HCT116 (cell line): ENCODE results near the gene GRIK3. TPM values are rescaled to one million over a fixed set of nuclear protein-coding genes. Genes with fewer than 3 reads are reported as not detected.

Experiments used
- ATAC-seq: fragments of 200-7000 bp; cut with Tn5 transposase; 2 replicates; pipeline ENCODE4 v1.9.1; 2020; ENCODE audit warnings: mild to moderate bottlenecking, moderate library complexity
- BruUV-seq: library from RNA; stranded (reverse); fragments of 400-500 nt; replicated peaks from 2 replicates; lab custom pipeline; 2021; lab: Mats Ljungman, UMichigan
- CTCF ChIA-PET: fragments of 300-600 bp; sonication (Branson Sonifier 250); formaldehyde crosslinking; loops from one replicate; lab custom pipeline; 2021; ENCODE audit warnings: antibody characterized with exemption; lab: Charles Lee
- POLR2A ChIA-PET: fragments of 300-600, 350-600 bp; sonication (Branson Sonifier 250); formaldehyde crosslinking; loops from one replicate; lab custom pipeline; 2021; ENCODE audit warnings: antibody characterized with exemption; lab: Charles Lee
- RAD21 ChIA-PET, 2 experiments: fragments of 300-600 bp; sonication (Branson Sonifier 250); formaldehyde crosslinking; loops; one replicate each; lab custom pipeline; 2023; ENCODE audit warnings: low total read pairs in 2 of 2; ENCODE audit not compliant: uncharacterized antibody in 2 of 2, unreplicated experiment in 2 of 2, low non-redundant PET in 1 of 2; lab: Charles Lee
- DNase-seq: peaks from one replicate; pipeline ENCODE4 v3.0.0-alpha.2; 2010; ENCODE audit warnings: low read depth, low spot score
- H2AFZ ChIP-seq: fragments of 200-600 bp; shearing (Covaris generic), sonication (generic); 2 replicates; pipeline ENCODE4 v1.6.1; 2017; ENCODE audit warnings: low read depth, mixed run types, mixed read lengths, antibody characterized with exemption, low read length; ENCODE audit not compliant: poor library complexity, severe bottlenecking
- H3K27ac ChIP-seq: 2 replicates; pipeline ENCODE4 v1.5.1; 2012; ENCODE audit warnings: low read depth, low read length
- H3K27me3 ChIP-seq: fragments of 200-600 bp; sonication (generic); 2 replicates; pipeline ENCODE4 v1.6.1; 2016; ENCODE audit warnings: mixed run types, low read length, mixed read lengths; ENCODE audit not compliant: insufficient read depth
- H3K36me3 ChIP-seq, 2 experiments: fragments of 200-500 bp in 1 of 2; fragments of 200-600 bp in 1 of 2; sonication (Bioruptor generic) in 1 of 2; sonication (generic) in 1 of 2; 2 replicates each; pipeline versions ENCODE4 v1.5.1 to v1.6.1; 2014 to 2016; ENCODE audit warnings: low read length in 2 of 2, inconsistent platforms in 1 of 2, mixed read lengths in 1 of 2, mixed run types in 1 of 2; ENCODE audit not compliant: insufficient read depth in 2 of 2, control insufficient read depth in 1 of 2
- H3K4me1 ChIP-seq, 2 experiments: fragments of 200-600 bp in 1 of 2; sonication (generic) in 1 of 2; 2 replicates each; pipeline versions ENCODE4 v1.5.1 to v1.6.1; 2012 to 2017; ENCODE audit warnings: low read length in 2 of 2, inconsistent platforms in 1 of 2, mild to moderate bottlenecking in 1 of 2, mixed read lengths in 1 of 2, mixed run types in 1 of 2, moderate library complexity in 1 of 2; ENCODE audit not compliant: insufficient read depth in 2 of 2, control insufficient read depth in 1 of 2
- H3K4me2 ChIP-seq: fragments of 200-600 bp; sonication (generic); 2 replicates; pipeline ENCODE4 v1.6.1; 2017; ENCODE audit warnings: mixed run types, low read length, mixed read lengths
- H3K4me3 ChIP-seq, 2 experiments: fragments of 200-600 bp in 1 of 2; sonication (generic) in 1 of 2; replicated peaks in 1 of 2; 2 replicates each; pipeline ENCODE4 v1.5.1; 2011 to 2016; ENCODE audit warnings: low read length in 2 of 2, control low read depth in 1 of 2, low read depth in 1 of 2, mild to moderate bottlenecking in 1 of 2, mixed read lengths in 1 of 2, mixed run types in 1 of 2
- H3K79me2 ChIP-seq: fragments of 200-600 bp; sonication (generic); 2 replicates; pipeline ENCODE4 v1.6.1; 2017; ENCODE audit warnings: mild to moderate bottlenecking, mixed run types, low read length, moderate library complexity, mixed read lengths; ENCODE audit not compliant: insufficient read depth
- H3K9ac ChIP-seq: fragments of 200-600 bp; sonication (generic); 2 replicates; pipeline ENCODE4 v1.6.1; 2016; ENCODE audit warnings: low read length, mixed read lengths
- H3K9me2 ChIP-seq: fragments of 200-600 bp; sonication (generic), shearing (Covaris generic); 2 replicates; pipeline ENCODE4 v1.6.1; 2017; ENCODE audit warnings: mixed run types, mild to moderate bottlenecking, moderate library complexity; ENCODE audit not compliant: insufficient read depth
- H3K9me3 ChIP-seq, 2 experiments: fragments of 200-500 bp in 1 of 2; fragments of 200-600 bp in 1 of 2; sonication (Bioruptor generic) in 1 of 2; sonication (generic) in 1 of 2; 2 replicates each; pipeline ENCODE4 v1.6.1; 2014 to 2017; ENCODE audit warnings: low read length in 2 of 2, mixed read lengths in 2 of 2, inconsistent platforms in 1 of 2, low read depth in 1 of 2, mild to moderate bottlenecking in 1 of 2, mixed run types in 1 of 2, moderate library complexity in 1 of 2; ENCODE audit not compliant: control insufficient read depth in 1 of 2, insufficient read depth in 1 of 2
- H4K20me1 ChIP-seq: fragments of 200-600 bp; sonication (generic), shearing (Covaris generic); 2 replicates; pipeline ENCODE4 v1.6.1; 2017; ENCODE audit warnings: mixed run types, mild to moderate bottlenecking, moderate library complexity; ENCODE audit not compliant: insufficient read depth
- CEBPB ChIP-seq: IDR thresholded peaks from 2 replicates; pipeline ENCODE4 v1.6.1; 2012; ENCODE audit warnings: low read depth
- EZH2phosphoT487 ChIP-seq: fragments of 200-600 bp; IDR thresholded peaks from 2 replicates; pipeline ENCODE4 v1.6.1; 2018; ENCODE audit warnings: antibody characterized with exemption, borderline replicate concordance
- POLR2A ChIP-seq: IDR thresholded peaks from 2 replicates; pipeline ENCODE4 v1.7.0; 2011; ENCODE audit warnings: borderline replicate concordance; ENCODE audit not compliant: insufficient read depth, insufficient read length; ENCODE audit errors: extremely low read depth
- RAD21 ChIP-seq: IDR thresholded peaks from 2 replicates; pipeline ENCODE4 v1.6.1; 2012; ENCODE audit warnings: low read depth, mild to moderate bottlenecking
- SIN3A ChIP-seq: IDR thresholded peaks from 2 replicates; pipeline ENCODE4 v1.6.1; 2012; ENCODE audit warnings: low read depth
- SP1 ChIP-seq: IDR thresholded peaks from 2 replicates; pipeline ENCODE4 v1.6.1; 2012; ENCODE audit warnings: low read depth
- SRF ChIP-seq: IDR thresholded peaks from 2 replicates; pipeline ENCODE4 v1.6.1; 2012; ENCODE audit warnings: low read depth
- ZFX ChIP-seq: fragments of 450-650 bp; IDR thresholded peaks from 2 replicates; pipeline ENCODE4 v1.6.1; 2017
- intact Hi-C: fragments of 100-400 bp; cut with micrococcal nuclease; formaldehyde crosslinking; loops from 2 replicates; pipeline ENCODE4 v1.10.0; 2022
- total RNA-seq: library from RNA; stranded (reverse); gene quantifications from one replicate; pipeline ENCODE4 v1.2.1, GENCODE V29; 2021; ENCODE audit not compliant: unreplicated experiment
- TF ChIP-seq, protein P1 (sequence below): IDR thresholded peaks from 2 replicates; pipeline ENCODE4 v1.6.1; 2012
- TF ChIP-seq, protein P2 (sequence below): IDR thresholded peaks from 2 replicates; pipeline ENCODE4 v1.6.1; 2011; ENCODE audit warnings: mild to moderate bottlenecking, low read length, moderate library complexity; ENCODE audit not compliant: insufficient replicate concordance; ENCODE audit errors: extremely low read depth
- TF ChIP-seq, protein P3 (sequence below): IDR thresholded peaks from 2 replicates; pipeline ENCODE4 v1.6.1; 2012

GRIK3 gene
- total RNA-seq, 1 experiment from 2014 or later: not detected

DNA sequence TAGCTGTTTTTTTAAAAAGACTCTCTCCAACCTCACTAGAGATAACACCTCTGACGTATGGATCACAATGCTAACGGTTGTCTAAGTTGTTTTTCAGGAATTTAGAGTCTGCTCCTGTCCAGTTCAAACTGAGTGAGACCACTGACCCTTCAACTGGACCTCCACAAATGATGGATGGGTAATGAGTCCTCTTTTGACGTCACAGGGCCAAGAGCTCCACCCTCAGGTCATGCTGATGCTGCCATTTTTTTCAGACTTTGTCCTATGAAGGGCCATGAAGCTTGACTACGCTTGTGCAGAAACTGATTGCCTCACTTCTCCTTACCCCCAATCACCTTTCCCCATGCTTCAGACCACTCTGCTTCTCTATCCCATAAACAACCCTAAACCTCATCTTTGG is 16.6 kb downstream of the GRIK3 start:
- RAD21 ChIA-PET: no interaction called here
- no peak overlapping the region for H3K9ac ChIP-seq
- no peaks in the 10 kb centered on the region for H3K4me1 ChIP-seq
- H3K4me3 ChIP-seq: no peak overlapping the region
- no peaks in the 10 kb centered on the region; the same call in 1 of the 2 replicates for H3K27me3 ChIP-seq
- no peak overlapping the region for H3K4me2 ChIP-seq
- TF ChIP-seq, protein P1, sequence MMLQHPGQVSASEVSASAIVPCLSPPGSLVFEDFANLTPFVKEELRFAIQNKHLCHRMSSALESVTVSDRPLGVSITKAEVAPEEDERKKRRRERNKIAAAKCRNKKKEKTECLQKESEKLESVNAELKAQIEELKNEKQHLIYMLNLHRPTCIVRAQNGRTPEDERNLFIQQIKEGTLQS: no peak
- no peak for TF ChIP-seq EZH2phosphoT487
- TF ChIP-seq, protein P2, sequence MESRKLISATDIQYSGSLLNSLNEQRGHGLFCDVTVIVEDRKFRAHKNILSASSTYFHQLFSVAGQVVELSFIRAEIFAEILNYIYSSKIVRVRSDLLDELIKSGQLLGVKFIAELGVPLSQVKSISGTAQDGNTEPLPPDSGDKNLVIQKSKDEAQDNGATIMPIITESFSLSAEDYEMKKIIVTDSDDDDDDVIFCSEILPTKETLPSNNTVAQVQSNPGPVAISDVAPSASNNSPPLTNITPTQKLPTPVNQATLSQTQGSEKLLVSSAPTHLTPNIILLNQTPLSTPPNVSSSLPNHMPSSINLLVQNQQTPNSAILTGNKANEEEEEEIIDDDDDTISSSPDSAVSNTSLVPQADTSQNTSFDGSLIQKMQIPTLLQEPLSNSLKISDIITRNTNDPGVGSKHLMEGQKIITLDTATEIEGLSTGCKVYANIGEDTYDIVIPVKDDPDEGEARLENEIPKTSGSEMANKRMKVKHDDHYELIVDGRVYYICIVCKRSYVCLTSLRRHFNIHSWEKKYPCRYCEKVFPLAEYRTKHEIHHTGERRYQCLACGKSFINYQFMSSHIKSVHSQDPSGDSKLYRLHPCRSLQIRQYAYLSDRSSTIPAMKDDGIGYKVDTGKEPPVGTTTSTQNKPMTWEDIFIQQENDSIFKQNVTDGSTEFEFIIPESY: no peak
- peak; percentile 17; the same call in 1 of the 2 replicates for TF ChIP-seq RAD21
- TF ChIP-seq, protein P3, sequence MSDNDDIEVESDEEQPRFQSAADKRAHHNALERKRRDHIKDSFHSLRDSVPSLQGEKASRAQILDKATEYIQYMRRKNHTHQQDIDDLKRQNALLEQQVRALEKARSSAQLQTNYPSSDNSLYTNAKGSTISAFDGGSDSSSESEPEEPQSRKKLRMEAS: no peak
- no peak for TF ChIP-seq SP1
- TF ChIP-seq SRF: no peak
- no peak for DNase-seq
- H3K9me2 ChIP-seq: no peaks in the 10 kb centered on the region
- ATAC-seq: no peak
- H3K36me3 ChIP-seq: no peaks in the 10 kb centered on the region
- H4K20me1 ChIP-seq: no peaks in the 10 kb centered on the region
- no peaks in the 10 kb centered on the region for H3K79me2 ChIP-seq
- POLR2A ChIA-PET: no interaction called here
- BruUV-seq: no TSS peak
- no peak overlapping the region for H2AFZ ChIP-seq
- no peaks in the 10 kb centered on the region for H3K9me3 ChIP-seq
- intact Hi-C loops: no loop called here
- H3K27ac ChIP-seq: no peak overlapping the region
- CTCF ChIA-PET: no interaction called here

DNA sequence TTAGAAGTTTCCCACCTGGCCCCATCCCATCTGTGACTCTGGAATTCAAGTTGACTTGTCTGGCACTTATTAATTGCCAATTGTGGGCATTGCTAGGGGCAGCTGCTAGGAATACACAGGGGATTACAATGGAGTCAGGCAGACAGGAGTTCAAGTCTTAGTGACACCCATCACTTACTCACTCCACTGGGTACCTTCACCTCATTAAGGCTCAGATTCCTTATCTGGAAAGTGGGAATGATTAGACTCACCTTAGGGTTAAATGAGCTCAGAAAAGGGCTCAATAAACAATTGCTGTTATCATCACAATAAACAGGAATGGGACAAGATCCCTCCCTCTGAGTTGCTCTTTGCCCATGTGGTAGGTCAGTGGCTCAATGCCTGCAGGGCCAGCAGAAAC is 18.2 kb downstream of the GRIK3 start:
- ChIA-PET CTCF (no interaction called here), RAD21 (no interaction called here), POLR2A (no interaction called here)
- H3K9me2 ChIP-seq: no peaks in the 10 kb centered on the region
- H3K4me1 ChIP-seq: no peaks in the 10 kb centered on the region
- BruUV-seq: no TSS peak
- no peak for DNase-seq
- TF ChIP-seq ZFX (no peak), CEBPB (no peak), SP1 (no peak), SIN3A (no peak), POLR2A (no peak)
- TF ChIP-seq, protein P1: no peak
- H4K20me1 ChIP-seq: no peaks in the 10 kb centered on the region
- H2AFZ ChIP-seq: no peak overlapping the region
- no peak overlapping the region for H3K4me2 ChIP-seq
- H3K4me3 ChIP-seq: no peak overlapping the region
- intact Hi-C loops: no loop called here
- no peaks in the 10 kb centered on the region for H3K9me3 ChIP-seq
- no peaks in the 10 kb centered on the region for H3K36me3 ChIP-seq
- ATAC-seq: no peak
- no peaks in the 10 kb centered on the region for H3K79me2 ChIP-seq
- no peak overlapping the region for H3K9ac ChIP-seq
- no peak overlapping the region for H3K27ac ChIP-seq
- H3K27me3 ChIP-seq: peaks cover 12% of the 10 kb centered on the region; the same call in 1 of the 2 replicates
